Adrenal gland (tissue), 12 donors: ENCODE measurements around the gene PSMA6. TPM values are rescaled to one million over a fixed set of nuclear protein-coding genes. Genes with fewer than 3 reads are reported as not detected.
"Not testable (repeated sequence)": the region's sequence is repeated elsewhere in the genome, so short reads cannot be mapped to it uniquely, and the experiment has no call there.

Experiments
- DNase-seq, 7 donors: peaks; one replicate each; pipeline ENCODE4 v3.0.0-alpha.2; 2019 to 2020
- H3K27ac ChIP-seq, 5 donors: fragments of 200-600 bp; sonication (generic) in 4 of 5; 1 replicate in 3 of 5; 2 replicates in 2 of 5; pipeline versions ENCODE4 v1.5.1 to v1.8.0; 2016 to 2020; ENCODE audit warnings: mild to moderate bottlenecking in 1 of 5
- H3K27me3 ChIP-seq: fragments of 200-600 bp; 2 replicates; pipeline ENCODE4 v1.8.0; 2021
- H3K36me3 ChIP-seq, 2 donors: fragments of 200-600 bp; replicated peaks in 1 of 2; 1 replicate in 1 of 2; 2 replicates in 1 of 2; pipeline versions ENCODE4 v1.5.1 to v1.8.0; 2018 to 2022
- H3K4me1 ChIP-seq, 2 donors: fragments of 200-600 bp; replicated peaks in 1 of 2; 1 replicate in 1 of 2; 2 replicates in 1 of 2; pipeline versions ENCODE4 v1.5.1 to v1.8.0; 2018 to 2021
- H3K4me3 ChIP-seq, 4 donors: fragments of 200-600 bp; sonication (generic) in 3 of 4; one replicate each; pipeline ENCODE4 v1.5.1; 2016 to 2018
- H3K9me3 ChIP-seq, 3 donors: fragments of 200-600 bp; sonication (generic) in 1 of 3; replicated peaks in 1 of 3; 1 replicate in 2 of 3; 2 replicates in 1 of 3; pipeline versions ENCODE4 v1.5.1 to v1.8.0; 2016 to 2021
- CTCF ChIP-seq, 6 experiments: fragments of 450-650 bp in 4 of 6; fragments of 200-600 bp in 2 of 6; sonication (generic) in 1 of 6; IDR thresholded peaks; 1 replicate in 5 of 6; 2 replicates in 1 of 6; pipeline versions ENCODE4 v1.5.1 to v1.8.0; 2016 to 2021; ENCODE audit warnings: antibody characterized with exemption in 6 of 6, mild to moderate bottlenecking in 2 of 6, moderate library complexity in 1 of 6
- POLR2A ChIP-seq, 2 donors: fragments of 450-650 bp; IDR thresholded peaks; one replicate each; pipeline ENCODE4 v1.6.1; 2017; ENCODE audit warnings: antibody characterized with exemption in 2 of 2, mild to moderate bottlenecking in 2 of 2, moderate library complexity in 1 of 2
- WGBS, 4 donors: extraction: QIAGEN DNeasy Blood & Tissue Kit in 2 of 4; methylation state at CpG; one replicate each; pipeline versions ENCODE4 v1.1.5 to v1.1.7; 2013 to 2017; 5-methylcytosine and 5-hydroxymethylcytosine counted together
- intact Hi-C, 2 donors: fragments of 100-400 bp; cut with DNase I; formaldehyde crosslinking; loops; one replicate each; pipeline versions ENCODE4 v1.14.1 to v1.15.0; 2022 to 2023
- polyA plus RNA-seq, 3 donors: library from polyadenylated mRNA; stranded (reverse); fragments of 200-250 nt in 2 of 3; fragments of 350-450 nt in 1 of 3; fragmentation: Illumina TruSeq in 1 of 3; extraction: RNeasy Lipid Tissue Mini Kit (QIAGEN cat#74804) in 1 of 3; gene quantifications; one replicate each; pipeline ENCODE4 v1.2.3, GENCODE V29; 2013 to 2014
- total RNA-seq, 9 donors: library from RNA; depleted of rRNA in 4 of 9; stranded (reverse); fragments of >200 nt in 4 of 9; fragments of 120-200 nt in 1 of 9; fragmentation: NEBNext Ultra II Directional in 1 of 9; extraction: Animal tissue kit (Norgen Biotek cat#: 25700) in 1 of 9; gene quantifications; one replicate each; pipeline versions ENCODE4 v1.1.0 to v1.2.4, GENCODE V29; 2013 to 2023
- donor health status: healthy with polysubstance abuse.
- donor health status: Bipolar disorder and iron deficiency.
- donor health status: DM: yes; HTN: yes; CAD: no.
- donor health status: DM: no; HTN: no; CAD: no.
- donor health status: DM: no; HTN: no; CAD: no.
- donor health status: DM: yes; HTN: yes; CAD: no.

Gene PSMA6
- total and polyA plus RNA-seq, 12 donors, result 114 to 393 (median 185) TPM

GRCh38 chr14:35344107-35344807 is 52.1 kb downstream of the PSMA6 start:
- no peak for TF ChIP-seq POLR2A (IDR thresholded peaks at IDR 0.05)
- no peak for TF ChIP-seq CTCF (IDR thresholded peaks at IDR 0.05)
- intact Hi-C loops, result no loop called here
- Histone ChIP-seq H3K9me3 (no peaks in the 10 kb centered on the region), H3K4me3 (no peak overlapping the region), H3K4me1 (peaks cover 23 to 32% of the 10 kb centered on the region in 2 donors), H3K36me3 (no peaks in the 10 kb centered on the region), H3K27me3 (no peaks in the 10 kb centered on the region), H3K27ac (peak overlapping the region in 3 of 5 donors; percentile 23 to 99 (median 30))
- no peak for DNase-seq
- 75 to 85% (median 82%) methylated on average over 9 to 15 of the region's 15 CpGs for whole genome bisulfite sequencing, 4 donors

GRCh38 chr14:35346738-35347322 is 54.6 kb downstream of the PSMA6 start:
- DNase-seq, result peak in 1 of 7 donors; percentile 13
- Histone ChIP-seq H3K4me3 (no peak overlapping the region), H3K4me1 (peaks cover 12 to 14% of the 10 kb centered on the region in 2 donors), H3K27ac (no peak overlapping the region), H3K9me3 (no peaks in the 10 kb centered on the region), H3K27me3 (no peaks in the 10 kb centered on the region), H3K36me3 (no peaks in the 10 kb centered on the region)
- intact Hi-C loops, result no loop called here
- 83 to 93% (median 90%) methylated on average over 9 to 11 of the region's 11 CpGs for WGBS, 4 donors
- TF ChIP-seq POLR2A (IDR thresholded peaks at IDR 0.05) (no peak), CTCF (IDR thresholded peaks at IDR 0.05) (no peak)

GRCh38 chr14:35347323-35348043 is 55.3 kb downstream of the PSMA6 start:
- intact Hi-C loops, result no loop called here
- H3K27ac ChIP-seq, result no peak overlapping the region
- no peak overlapping the region for H3K4me3 ChIP-seq
- H3K27me3 ChIP-seq, result no peaks in the 10 kb centered on the region
- DNase-seq, result peak in 1 of 7 donors; percentile 27
- no peaks in the 10 kb centered on the region for H3K9me3 ChIP-seq
- H3K4me1 ChIP-seq, result peaks cover 6 to 12% of the 10 kb centered on the region in 2 donors
- 59 to 77% (median 68%) methylated on average over 9 to 13 of the region's 13 CpGs for WGBS, 4 donors
- H3K36me3 ChIP-seq, result no peaks in the 10 kb centered on the region
- no peak for TF ChIP-seq POLR2A (IDR thresholded peaks at IDR 0.05)
- no peak for TF ChIP-seq CTCF (IDR thresholded peaks at IDR 0.05)

- H3K4me3 ChIP-seq, H3K27me3 ChIP-seq, DNase-seq, H3K27ac ChIP-seq, H3K36me3 ChIP-seq, intact Hi-C loops, H3K9me3 ChIP-seq: not testable (repeated sequence)
- WGBS, 4 donors, result 60 to 74% (median 64%) methylated on average over 5 to 6 of the region's 6 CpGs
- peaks cover under 1 to 10% of the 10 kb centered on the region in 2 donors for H3K4me1 ChIP-seq
Measured at GRCh38 chr14:35348044-35348380, 55.8 kb downstream of the PSMA6 start.
